BLaER1 (cell line): Measurements from ENCODE around the gene MRGPRX2.

Experiments
- H3K27ac ChIP-seq: shearing (Covaris generic); formaldehyde crosslinking; 2 replicates; pipeline ENCODE4 v1.8.1; 2022
- H3K27me3 ChIP-seq: shearing (Covaris generic); formaldehyde crosslinking; 2 replicates; pipeline ENCODE4 v1.8.1; 2022
- H3K36me3 ChIP-seq: shearing (Covaris generic); formaldehyde crosslinking; 2 replicates; pipeline ENCODE4 v1.8.1; 2022
- H3K4me1 ChIP-seq: shearing (Covaris generic); formaldehyde crosslinking; 2 replicates; pipeline ENCODE4 v1.8.1; 2022
- H3K4me2 ChIP-seq: shearing (Covaris generic); formaldehyde crosslinking; 2 replicates; pipeline ENCODE4 v1.8.1; 2022
- H3K4me3 ChIP-seq: shearing (Covaris generic); formaldehyde crosslinking; 2 replicates; pipeline ENCODE4 v1.8.1; 2022
- H3K9ac ChIP-seq: shearing (Covaris generic); formaldehyde crosslinking; 2 replicates; pipeline ENCODE4 v1.8.1; 2022
- H3K9me3 ChIP-seq: shearing (Covaris generic); formaldehyde crosslinking; 2 replicates; pipeline ENCODE4 v1.8.1; 2022
- H4K20me1 ChIP-seq: shearing (Covaris generic); formaldehyde crosslinking; 2 replicates; pipeline ENCODE4 v1.8.1; 2022
- Cebpa-rat ChIP-seq: shearing (Covaris generic); IDR thresholded peaks from 2 replicates; pipeline ENCODE4 v1.8.1; 2022

MRGPRX2 gene

GRCh38 chr11:19013181-19013857 lies 47.2 kb downstream of the MRGPRX2 start:
- peak overlapping the region; percentile 55 for H3K27ac ChIP-seq
- peak overlapping the region; percentile 43; the same call in 1 of the 2 replicates for H3K4me2 ChIP-seq
- no peak for TF ChIP-seq Cebpa-rat
- H3K4me3 ChIP-seq = no peak overlapping the region
- H3K9me3 ChIP-seq = peaks cover 44% of the 10 kb centered on the region
- H3K4me1 ChIP-seq = peaks cover 50% of the 10 kb centered on the region
- H4K20me1 ChIP-seq = no peaks in the 10 kb centered on the region
- H3K36me3 ChIP-seq = no peaks in the 10 kb centered on the region
- H3K9ac ChIP-seq = no peak overlapping the region; the same call in 1 of the 2 replicates
- H3K27me3 ChIP-seq = no peaks in the 10 kb centered on the region

- H3K9me3 ChIP-seq = peaks cover 49% of the 10 kb centered on the region
- no peak for TF ChIP-seq Cebpa-rat
- no peak overlapping the region for H3K4me3 ChIP-seq
- H3K27me3 ChIP-seq = no peaks in the 10 kb centered on the region
- no peak overlapping the region for H3K4me2 ChIP-seq
- H3K36me3 ChIP-seq = no peaks in the 10 kb centered on the region
- no peaks in the 10 kb centered on the region for H4K20me1 ChIP-seq
- no peak overlapping the region for H3K9ac ChIP-seq
- H3K4me1 ChIP-seq = peaks cover 43% of the 10 kb centered on the region
- no peak overlapping the region for H3K27ac ChIP-seq
These were observed 47.9 kb downstream of the MRGPRX2 start for GRCh38 chr11:19012636-19013035.
